Measurements from ENCODE around the gene PRDM9.
"Not testable (repeated sequence)": the region's sequence is repeated elsewhere in the genome, so short reads cannot be mapped to it uniquely, and the experiment has no call there.

Gene PRDM9

DNA sequence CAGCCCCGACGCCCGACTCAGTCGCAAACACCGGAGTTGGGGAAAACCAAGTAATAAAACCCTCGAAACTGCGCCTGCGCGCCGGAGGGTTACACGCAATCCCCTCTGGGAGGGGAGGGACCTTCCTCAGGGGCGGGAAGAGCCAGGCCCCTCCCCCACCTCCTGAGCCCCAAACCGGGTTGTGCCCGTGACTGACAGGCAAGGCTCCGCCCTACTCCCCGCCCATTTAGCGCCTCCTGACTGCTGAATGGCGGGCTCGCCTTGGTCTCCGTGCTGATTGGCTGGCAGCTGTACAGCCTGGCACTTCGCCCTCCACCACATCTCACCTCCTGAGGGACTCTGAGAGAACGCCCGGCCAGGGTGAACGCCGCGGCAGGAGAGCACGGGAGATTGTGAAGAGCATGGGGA, at the start of gene PRDM9:
Gene PRDM9, plus strand, starts transcription at position 332 of the 408 bp plus-strand sequence. CDS start 1,425 bp downstream, outside the sequence.
- DNase-seq (ENCODE audit: low spot score): no peak

DNA sequence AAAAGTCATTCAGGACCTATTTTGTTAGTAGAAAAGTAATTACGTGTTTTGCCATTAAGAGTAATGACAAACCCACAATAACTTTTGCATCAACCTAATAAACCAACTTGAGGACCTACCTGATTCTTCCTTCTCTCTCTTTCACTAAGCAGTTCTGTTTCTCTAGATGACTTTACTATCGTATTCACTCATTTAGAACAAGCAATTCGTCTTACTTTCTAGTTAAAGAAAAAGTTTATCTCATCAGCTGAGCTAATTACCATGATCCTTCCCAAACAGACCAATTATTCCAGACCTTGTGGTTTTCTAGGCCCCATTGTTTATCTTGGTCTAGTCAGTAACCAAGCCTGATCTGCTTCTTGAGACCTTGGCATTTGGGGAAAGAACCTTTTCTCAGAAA, 49.6 kb upstream of the PRDM9 start:
- DNase-seq (ENCODE audit: low spot score): no peak

DNA sequence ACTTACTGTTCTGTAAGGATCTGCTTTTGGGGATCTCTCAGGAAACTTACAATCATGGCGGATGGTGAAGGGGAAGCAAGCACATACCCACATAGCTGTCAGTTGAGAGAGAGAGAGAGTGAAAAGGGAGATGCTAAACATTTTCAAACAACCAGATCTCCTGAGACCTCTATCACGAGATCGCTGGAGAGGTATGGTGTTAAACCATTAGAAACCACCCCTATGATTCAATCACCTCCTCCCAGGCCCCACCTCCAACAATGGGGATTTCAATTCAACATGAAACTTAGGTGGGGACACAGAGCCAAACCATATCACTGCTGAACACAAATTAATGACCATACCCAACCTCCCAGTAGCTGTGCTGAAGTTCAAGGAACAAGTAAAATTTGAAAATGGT, 48.2 kb upstream of the PRDM9 start:
- DNase-seq (ENCODE audit: low spot score): no peak

DNA sequence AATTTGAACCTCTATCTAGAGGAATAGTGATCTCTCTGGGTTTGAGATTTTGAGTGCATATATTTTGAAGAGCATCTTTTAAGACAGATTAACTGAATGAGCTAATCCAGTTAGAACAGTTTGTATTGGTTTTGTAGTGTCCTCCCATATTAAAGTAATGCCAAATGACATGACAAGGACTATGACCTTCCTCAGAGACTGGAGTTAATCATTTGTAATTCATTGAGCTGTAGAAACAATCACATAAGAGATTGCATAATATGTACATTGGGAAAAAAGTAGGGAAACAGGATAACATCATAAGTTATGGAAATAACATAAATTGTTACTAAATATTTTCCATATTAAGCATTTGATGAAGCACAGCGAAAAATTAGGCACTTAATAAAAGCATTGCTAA, 45.8 kb upstream of the PRDM9 start:
- no peak for DNase-seq (ENCODE audit: low spot score)

DNA sequence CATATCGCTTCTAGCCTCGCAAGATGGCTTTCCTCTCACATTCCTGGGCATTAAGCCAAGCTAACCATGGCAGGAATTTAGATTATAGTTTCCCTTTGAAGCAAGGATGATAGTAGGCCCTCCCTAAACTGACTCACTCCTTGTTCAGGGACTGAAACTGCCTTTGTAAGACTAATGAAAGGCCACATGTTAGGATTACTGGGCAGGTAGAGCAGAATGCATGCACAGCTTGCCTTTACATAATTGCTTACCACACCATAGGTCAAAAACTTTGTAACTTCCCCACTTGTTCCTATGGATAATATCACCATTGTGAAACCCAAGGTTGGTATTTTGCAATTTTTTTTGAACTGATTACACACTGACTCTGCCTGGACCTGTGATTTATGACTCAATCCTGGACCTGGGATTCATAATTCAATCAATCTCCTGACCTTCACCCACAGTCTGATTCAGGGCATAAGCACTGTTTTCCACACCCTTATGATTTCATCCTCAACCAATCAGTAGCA, 41.0 kb upstream of the PRDM9 start:
- DNase-seq (ENCODE audit: low spot score): no peak

DNA sequence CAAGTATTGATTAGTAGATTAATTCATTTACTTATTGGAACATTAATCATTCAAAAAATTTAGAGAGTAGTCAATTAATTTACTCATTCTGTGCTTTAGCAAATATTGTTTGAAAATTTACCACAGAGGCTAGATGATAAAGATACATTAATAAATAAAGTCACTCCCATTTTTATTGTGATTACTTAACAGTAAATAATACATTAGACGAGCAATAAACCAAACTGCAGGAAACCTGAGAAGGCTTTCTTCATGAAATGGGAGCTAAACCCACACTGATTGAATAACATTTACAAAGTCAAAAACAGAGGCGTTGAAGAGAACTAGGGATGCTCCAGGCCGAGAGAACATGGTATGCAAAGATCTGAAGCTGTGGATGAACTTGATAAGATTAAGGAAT, 38.8 kb upstream of the PRDM9 start:
- no peak for DNase-seq (ENCODE audit: low spot score)

DNA sequence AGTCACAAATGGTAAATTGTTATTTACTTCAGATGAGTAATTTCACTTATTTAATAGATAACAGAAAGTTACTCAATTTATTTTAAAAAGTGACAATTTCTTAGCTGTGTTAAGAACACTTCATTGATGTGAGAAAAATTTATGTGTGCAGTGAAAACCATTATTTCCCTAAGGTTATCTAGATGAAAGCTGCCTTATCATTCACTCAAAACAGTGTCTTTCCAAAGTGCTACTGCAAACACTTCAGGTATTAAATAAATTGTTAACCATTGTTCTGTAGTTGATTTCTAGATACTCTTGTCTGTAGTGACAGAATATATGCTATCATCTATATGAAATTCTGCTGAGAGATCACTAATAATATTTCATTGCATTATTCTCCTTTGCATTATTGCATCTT, 33.5 kb upstream of the PRDM9 start:
- no peak for DNase-seq (ENCODE audit: low spot score)

DNA sequence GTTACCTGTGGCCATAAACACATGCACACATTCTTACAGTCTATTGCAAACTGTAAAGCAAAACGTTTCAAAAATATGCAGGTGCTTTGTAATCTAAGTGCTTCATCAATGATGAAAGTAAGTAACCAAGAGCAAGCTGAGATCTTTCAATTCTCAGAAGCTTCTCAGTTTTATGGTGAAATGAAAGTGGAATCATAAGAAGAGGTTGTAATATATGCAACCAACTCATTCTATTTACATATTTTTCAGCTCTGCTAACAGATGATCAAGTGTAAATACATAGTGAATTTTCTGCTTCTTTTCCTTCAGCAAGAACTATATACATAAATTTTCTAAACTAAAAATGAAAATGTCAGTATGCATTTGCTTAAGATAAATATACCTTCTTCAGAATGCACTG, 33.1 kb upstream of the PRDM9 start:
- DNase-seq (ENCODE audit: low spot score): no peak

DNA sequence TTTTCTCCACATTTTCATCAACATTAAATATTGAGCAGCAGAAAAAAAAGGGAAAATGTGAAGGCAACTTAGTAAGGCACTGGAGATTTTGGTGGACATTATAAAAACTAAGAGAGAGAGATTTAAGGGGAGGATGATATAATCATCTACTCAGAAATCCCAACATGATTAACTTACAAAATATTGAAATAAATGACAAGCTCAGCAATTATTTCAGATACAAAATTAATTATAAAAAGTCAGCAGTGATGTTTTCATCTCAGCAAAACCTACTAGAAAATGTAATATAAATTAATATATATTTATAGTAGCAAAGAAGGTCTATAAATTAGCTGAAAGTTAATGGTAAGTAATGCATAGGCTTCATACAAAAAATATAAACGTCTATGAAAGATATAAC, 30.8 kb upstream of the PRDM9 start:
- DNase-seq (ENCODE audit: low spot score): no peak

DNA sequence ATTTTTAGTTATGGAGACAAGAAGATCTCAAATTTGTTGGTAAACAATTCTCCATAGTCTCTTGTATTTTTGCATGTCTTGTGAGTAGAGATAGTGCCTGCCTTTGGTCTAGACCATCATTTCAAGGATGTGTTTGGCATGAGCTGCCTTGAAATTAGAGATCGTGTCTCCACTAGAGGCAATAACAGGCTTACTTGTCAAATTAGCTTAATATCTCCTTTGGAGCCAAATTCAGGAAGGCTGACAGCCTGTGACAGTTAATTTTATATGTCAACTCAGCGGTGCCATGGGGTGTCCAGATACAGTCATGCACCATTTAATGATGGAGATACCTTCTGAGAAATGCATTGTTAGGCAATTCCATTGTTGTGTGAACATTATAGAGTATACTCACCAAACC, 24.8 kb upstream of the PRDM9 start:
- DNase-seq (ENCODE audit: low spot score): no peak

DNA sequence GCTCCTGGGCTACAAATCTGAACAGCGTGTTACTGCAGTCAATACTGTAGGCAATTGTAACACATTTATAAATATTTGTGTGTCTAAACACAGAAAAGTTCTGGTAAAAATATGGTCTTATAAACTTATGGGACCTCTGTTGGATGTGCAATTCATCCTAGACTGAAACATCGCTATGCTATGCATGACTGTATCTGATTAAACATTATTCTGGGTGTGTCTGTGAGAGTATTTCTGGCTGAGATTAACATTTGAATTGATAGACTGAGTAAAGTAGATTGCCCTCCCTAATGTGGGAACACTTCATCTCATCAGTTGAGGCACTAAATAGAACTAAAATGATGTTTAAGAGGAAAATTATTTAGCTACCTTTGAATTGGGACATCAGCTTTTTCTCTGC, 24.3 kb upstream of the PRDM9 start:
- no peak for DNase-seq (ENCODE audit: low spot score)

DNA sequence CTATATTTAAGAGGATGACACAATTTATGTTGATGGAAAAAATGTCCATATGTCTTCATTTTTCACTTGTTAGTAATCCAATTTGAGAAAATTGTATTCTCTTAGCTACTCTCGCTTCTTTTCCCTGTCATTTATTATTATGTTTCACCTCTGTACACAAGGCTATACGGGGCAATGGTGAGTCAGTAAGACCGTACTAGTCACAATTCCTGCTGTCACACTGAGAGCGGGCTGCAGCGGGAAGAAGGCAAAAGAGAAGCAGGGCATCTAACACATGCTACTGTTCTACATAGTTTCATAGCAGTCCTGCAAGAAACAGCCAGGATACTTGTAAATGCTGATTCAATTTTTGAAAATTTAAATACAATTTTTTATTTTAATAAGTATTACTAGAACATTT, 23.3 kb upstream of the PRDM9 start:
- DNase-seq (ENCODE audit: low spot score): no peak

DNA sequence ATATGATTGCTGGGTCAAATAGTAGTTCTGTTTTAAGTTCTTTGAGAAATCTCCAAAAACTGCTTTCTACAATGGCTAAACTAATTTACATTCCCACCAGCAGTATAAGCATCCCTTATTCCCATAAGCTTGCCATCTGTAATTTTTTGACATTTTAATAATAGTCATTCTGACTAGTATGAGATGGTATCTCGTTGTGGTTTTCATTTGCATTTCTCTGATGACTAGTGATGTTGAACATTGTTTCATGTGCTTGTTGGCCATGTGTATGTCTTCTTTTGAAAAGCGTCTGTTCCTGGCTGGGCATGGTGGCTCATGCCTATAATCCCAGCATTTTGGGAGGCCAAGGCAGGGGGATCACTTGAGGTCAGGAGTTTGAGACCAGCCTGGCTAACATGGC, 21.2 kb upstream of the PRDM9 start:
- not testable (repeated sequence) for DNase-seq (ENCODE audit: low spot score)

DNA sequence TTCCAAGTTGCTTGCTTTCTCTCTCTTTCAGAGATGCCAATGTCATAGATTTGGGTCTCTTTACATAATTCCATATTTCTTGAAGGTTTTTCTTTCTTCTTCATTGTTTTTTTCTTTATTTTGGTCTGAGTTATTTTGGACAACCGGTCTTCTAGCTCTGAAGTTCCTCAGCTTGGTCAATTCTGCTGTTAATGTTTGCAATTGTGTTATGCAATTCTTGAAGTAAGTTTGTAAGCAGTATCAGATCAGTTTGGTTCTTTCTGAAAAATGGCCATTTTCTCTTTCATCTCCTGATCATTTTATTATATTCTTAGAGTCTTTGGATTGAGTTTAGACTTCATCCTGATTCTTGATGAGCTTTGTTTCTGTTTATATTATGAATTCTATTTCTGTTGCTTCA, 16.4 kb upstream of the PRDM9 start:
- no peak for DNase-seq (ENCODE audit: low spot score)

DNA sequence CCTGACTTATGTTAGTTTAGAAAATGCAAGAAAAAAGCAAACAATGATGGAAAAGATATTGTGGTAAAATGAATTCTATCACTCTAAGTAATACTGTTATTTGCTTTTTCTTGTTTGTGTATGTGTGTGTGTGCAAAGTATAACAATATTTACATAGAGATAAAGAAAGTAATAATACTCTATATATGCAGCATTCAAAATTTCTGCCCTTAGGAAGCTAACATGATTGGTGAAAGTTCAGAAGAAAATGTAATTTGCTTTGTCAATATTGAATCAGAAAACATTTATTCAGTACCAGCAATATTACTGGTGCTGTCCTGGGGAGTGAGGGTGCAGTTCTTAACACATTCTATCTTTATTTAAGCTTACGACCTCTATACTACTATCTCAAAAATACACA, 12.9 kb upstream of the PRDM9 start:
- DNase-seq (ENCODE audit: low spot score): no peak

DNA sequence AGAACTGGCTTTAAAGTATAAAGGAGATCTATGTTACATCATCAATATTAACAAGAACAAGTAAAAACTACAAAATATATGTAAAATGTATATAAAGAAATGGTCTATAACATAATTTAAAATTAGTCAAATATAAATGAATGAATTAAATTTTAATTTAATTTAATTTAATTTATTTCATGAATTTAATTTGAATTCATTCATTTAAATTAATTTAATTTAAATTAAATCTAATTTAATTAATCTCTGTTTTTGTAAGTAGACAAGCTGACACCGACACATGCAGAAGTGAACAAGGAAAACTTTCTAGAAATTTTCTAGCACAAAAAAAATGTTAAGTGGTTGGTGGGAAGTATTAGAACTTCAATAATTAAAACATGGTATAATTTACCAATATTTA, 10.8 kb upstream of the PRDM9 start:
- DNase-seq (ENCODE audit: low spot score): no peak

DNA sequence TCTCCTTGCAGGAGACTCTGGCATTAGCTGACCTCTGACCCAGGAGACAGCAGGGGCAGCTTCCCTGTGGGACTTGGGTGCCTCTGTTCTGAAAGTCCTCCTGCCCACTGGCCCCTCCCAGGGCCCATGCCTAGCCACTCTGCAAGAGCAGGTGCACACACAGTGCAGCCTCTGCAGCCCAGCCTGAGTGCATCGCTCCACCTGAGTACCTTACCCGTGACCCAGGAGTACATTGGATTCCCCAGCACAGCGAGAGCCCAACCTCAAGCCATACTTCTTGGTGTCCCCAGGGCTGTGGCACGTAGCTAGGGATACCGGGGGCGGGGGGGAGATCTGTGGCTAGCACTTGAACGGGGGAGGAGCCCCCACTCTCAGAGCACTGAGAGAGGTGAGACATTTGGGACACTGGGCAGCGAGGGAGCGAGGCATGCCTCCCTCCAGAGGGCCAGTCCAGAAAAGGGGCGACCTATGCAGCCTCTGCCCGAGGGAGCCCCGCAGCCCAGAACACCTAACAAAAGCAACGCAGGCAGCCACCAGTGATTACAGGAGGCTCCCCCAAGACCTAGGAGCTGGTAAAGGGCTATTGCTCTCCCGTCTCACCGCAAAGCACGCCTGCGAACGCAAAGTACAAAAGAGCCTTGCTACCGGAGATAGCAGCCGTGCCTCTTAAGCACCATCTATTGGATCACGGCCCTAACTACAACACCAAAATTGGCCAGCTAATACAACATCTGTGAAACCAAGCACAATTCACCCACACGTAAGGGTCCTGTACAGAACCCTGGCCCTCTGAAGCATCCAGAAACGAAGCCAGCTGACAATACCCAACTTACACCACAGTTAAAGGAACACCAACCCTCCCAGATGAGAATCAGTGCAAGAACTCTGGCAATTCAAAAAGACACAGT, 826 bp upstream of the PRDM9 start:
- no peak for DNase-seq (ENCODE audit: low spot score)

DNA sequence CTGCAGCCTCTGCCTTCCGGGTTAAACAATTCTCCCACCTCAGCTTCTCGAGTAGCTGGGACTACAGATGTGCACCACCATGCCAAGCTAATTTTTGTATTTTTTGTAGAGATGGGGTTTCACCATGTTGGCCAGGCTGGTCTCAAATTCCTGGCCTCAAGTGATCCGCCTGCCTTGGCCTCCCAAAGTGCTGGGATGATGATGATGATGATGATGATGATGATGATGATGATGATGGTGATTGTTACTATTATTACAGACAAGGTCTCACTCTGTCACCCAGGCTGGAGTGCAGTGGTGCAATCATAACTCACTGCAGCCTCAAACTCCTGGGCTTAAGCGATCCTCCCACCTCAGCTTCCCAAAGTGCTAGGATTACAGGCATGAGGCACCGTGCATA, 3.0 kb downstream of the PRDM9 start:
- DNase-seq (ENCODE audit: low spot score): not testable (repeated sequence)

DNA sequence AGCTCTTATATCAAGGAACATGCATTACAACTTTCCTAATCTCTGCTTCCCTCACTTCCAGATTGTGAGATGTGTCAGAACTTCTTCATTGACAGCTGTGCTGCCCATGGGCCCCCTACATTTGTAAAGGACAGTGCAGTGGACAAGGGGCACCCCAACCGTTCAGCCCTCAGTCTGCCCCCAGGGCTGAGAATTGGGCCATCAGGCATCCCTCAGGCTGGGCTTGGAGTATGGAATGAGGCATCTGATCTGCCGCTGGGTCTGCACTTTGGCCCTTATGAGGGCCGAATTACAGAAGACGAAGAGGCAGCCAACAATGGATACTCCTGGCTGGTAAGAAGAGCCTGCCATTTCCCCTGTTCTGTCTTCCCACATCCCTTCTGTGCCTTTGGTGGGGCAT, 15.1 kb downstream of the PRDM9 start:
- DNase-seq (ENCODE audit: low spot score): no peak

DNA sequence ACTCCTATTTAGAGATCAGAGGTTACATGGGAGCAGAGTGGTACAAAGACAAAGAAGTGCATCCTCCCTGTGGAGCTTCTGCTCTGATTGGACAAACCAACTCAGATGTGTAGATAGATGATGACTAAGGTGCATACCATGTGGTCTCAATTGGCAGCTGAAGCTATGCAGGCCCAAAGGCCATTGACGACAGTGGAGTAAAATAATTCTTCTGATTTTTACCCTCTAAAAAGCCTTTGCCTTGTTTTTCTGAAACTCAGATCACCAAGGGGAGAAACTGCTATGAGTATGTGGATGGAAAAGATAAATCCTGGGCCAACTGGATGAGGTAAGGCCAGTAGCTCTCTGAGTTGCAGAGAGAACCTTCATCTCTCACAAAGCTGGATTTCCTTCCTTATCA, 15.6 kb downstream of the PRDM9 start:
- DNase-seq (ENCODE audit: low spot score): no peak

DNA sequence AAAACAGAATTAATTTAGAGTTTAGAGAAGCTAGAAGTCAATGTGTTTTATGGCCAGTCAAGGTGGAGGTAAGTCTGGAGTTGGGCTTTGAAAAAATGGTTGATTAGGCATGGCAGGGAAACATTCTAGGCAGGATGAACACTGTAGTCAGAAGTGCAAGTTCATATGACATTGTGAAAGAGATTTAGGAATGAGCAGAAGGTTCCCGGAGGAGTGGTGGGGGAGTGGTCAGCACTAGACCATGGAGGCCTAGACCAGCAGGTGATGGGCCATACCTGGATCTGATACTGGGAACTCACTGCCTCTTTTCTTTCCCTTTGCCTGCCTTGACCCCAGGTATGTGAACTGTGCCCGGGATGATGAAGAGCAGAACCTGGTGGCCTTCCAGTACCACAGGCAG, 16.6 kb downstream of the PRDM9 start:
- no peak for DNase-seq (ENCODE audit: low spot score)

DNA sequence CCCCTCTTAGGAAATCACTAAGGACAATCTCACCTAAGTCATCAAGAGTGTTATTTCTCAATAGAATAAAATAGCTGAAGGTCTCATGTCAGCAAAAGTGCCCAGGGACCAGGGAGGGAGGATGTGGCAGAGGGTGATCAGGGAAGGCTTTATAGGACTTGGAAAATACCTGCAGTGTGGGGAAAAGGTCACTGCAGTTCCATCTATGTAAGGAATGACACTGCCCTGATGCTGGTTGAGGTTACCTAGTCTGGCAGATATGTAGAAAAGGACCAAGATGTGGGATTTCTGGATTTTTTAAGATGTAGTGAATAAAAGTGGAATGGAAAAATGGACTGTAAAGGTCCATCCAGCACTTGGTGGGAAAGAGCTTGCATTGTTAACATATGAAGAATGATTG, 18.3 kb downstream of the PRDM9 start:
- DNase-seq (ENCODE audit: low spot score): no peak

DNA sequence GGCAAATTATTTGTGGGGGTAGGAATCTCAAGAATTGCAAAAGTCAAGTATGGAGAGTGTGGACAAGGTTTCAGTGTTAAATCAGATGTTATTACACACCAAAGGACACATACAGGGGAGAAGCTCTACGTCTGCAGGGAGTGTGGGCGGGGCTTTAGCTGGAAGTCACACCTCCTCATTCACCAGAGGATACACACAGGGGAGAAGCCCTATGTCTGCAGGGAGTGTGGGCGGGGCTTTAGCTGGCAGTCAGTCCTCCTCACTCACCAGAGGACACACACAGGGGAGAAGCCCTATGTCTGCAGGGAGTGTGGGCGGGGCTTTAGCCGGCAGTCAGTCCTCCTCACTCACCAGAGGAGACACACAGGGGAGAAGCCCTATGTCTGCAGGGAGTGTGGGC, 19.2 kb downstream of the PRDM9 start:
- not testable (repeated sequence) for DNase-seq (ENCODE audit: low spot score)
